Measurements from ENCODE around the gene ARF1. TPM values are rescaled to one million over a fixed set of nuclear protein-coding genes. Genes with fewer than 3 reads are reported as not detected.
A peak's percentile ranks its signal among the peaks of the same experiment; 100 is the strongest.
"Not testable (repeated sequence)": the region's sequence is repeated elsewhere in the genome, so short reads cannot be mapped to it uniquely, and the experiment has no call there.

Gene ARF1
- total RNA-seq, 2 donors from 2014 or later: 322 to 372 TPM

GRCh38 chr1:228109073-228109961, 26.8 kb downstream of the ARF1 start, which contains the start of gene MRPL55:
Gene MRPL55, minus strand, starts transcription at chr1:228109299. Its CDS starts 1,039 bp downstream, at chr1:228108260.
- Mint-ChIP-seq H3K27me3 (ENCODE audit: insufficient read depth) (peaks cover 4% of the 10 kb centered on the region), H3K4me3 (peak within 1 kb of the TSS; percentile 84), H3K27ac (peak within 1 kb of the TSS; percentile 94), H3K4me1 (peaks cover 12% of the 10 kb centered on the region), H3K36me3 (ENCODE audit: low read depth) (peaks cover 13% of the 10 kb centered on the region), H3K9me3 (peaks cover 2% of the 10 kb centered on the region)
- TF ChIP-seq CTCF (conservative IDR thresholded peaks at IDR 0.05): no peak
- no peaks in the 10 kb centered on the region for H3K27me3 ChIP-seq (ENCODE audit: control insufficient read depth, insufficient read depth, low read length, poor library complexity, severe bottlenecking)
- WGBS, 2 experiments (ENCODE audit: insufficient coverage in 1 of 2, insufficient read length in 1 of 2): 1% methylated on average over 32 to 66 of the region's 66 CpGs
- peaks cover 5% of the 10 kb centered on the region for H3K4me1 ChIP-seq (ENCODE audit: control insufficient read depth, insufficient read depth, low read length)
- DNase-seq: peak; percentile 100
- peak within 1 kb of the TSS; percentile 93 for H3K9ac ChIP-seq (ENCODE audit: extremely low read depth, low read length, poor library complexity, severe bottlenecking)
- H3K36me3 ChIP-seq (ENCODE audit: control insufficient read depth, insufficient read depth, low read length): peaks cover 14% of the 10 kb centered on the region
- H3K9me3 ChIP-seq (ENCODE audit: control insufficient read depth, low read length): peaks cover 7% of the 10 kb centered on the region
- H3K4me3 ChIP-seq (ENCODE audit: low read length): peak within 1 kb of the TSS; percentile 94
- peak within 1 kb of the TSS; percentile 58 for H3K27ac ChIP-seq (ENCODE audit: low read depth, low read length)

- DNase-seq: peak; percentile 46
- Histone ChIP-seq H3K9ac (ENCODE audit: extremely low read depth, low read length, poor library complexity, severe bottlenecking) (peak overlapping the region; percentile 93), H3K36me3 (ENCODE audit: control insufficient read depth, insufficient read depth, low read length) (peaks cover 14% of the 10 kb centered on the region), H3K4me3 (ENCODE audit: low read length) (peak overlapping the region; percentile 94), H3K4me1 (ENCODE audit: control insufficient read depth, insufficient read depth, low read length) (peaks cover 5% of the 10 kb centered on the region), H3K27ac (ENCODE audit: low read depth, low read length) (no peak overlapping the region), H3K27me3 (ENCODE audit: control insufficient read depth, insufficient read depth, low read length, poor library complexity, severe bottlenecking) (no peaks in the 10 kb centered on the region), H3K9me3 (ENCODE audit: control insufficient read depth, low read length) (peaks cover 8% of the 10 kb centered on the region)
- H3K4me3 Mint-ChIP-seq: peak overlapping the region; percentile 84
- WGBS, 2 experiments (ENCODE audit: insufficient coverage in 1 of 2, insufficient read length in 1 of 2): 50 to 51% methylated on average over 13 to 15 of the region's 15 CpGs
- peaks cover 4% of the 10 kb centered on the region for H3K27me3 Mint-ChIP-seq (ENCODE audit: insufficient read depth)
- peak overlapping the region; percentile 94 for H3K27ac Mint-ChIP-seq
- H3K9me3 Mint-ChIP-seq: peaks cover 7% of the 10 kb centered on the region
- H3K36me3 Mint-ChIP-seq (ENCODE audit: low read depth): peaks cover 11% of the 10 kb centered on the region
- no peak for TF ChIP-seq CTCF (conservative IDR thresholded peaks at IDR 0.05)
- peaks cover 12% of the 10 kb centered on the region for H3K4me1 Mint-ChIP-seq
Measured at GRCh38 chr1:228109962-228110488, 27.5 kb downstream of the ARF1 start.

- Mint-ChIP-seq H3K4me1 (peaks cover 12% of the 10 kb centered on the region), H3K27me3 (ENCODE audit: insufficient read depth) (peaks cover 4% of the 10 kb centered on the region), H3K36me3 (ENCODE audit: low read depth) (peaks cover 11% of the 10 kb centered on the region), H3K27ac (no peak overlapping the region), H3K9me3 (peaks cover 12% of the 10 kb centered on the region), H3K4me3 (peak overlapping the region; percentile 84)
- no peak for TF ChIP-seq CTCF (conservative IDR thresholded peaks at IDR 0.05)
- no peaks in the 10 kb centered on the region for H3K27me3 ChIP-seq (ENCODE audit: control insufficient read depth, insufficient read depth, low read length, poor library complexity, severe bottlenecking)
- peaks cover 14% of the 10 kb centered on the region for H3K36me3 ChIP-seq (ENCODE audit: control insufficient read depth, insufficient read depth, low read length)
- H3K9ac ChIP-seq (ENCODE audit: extremely low read depth, low read length, poor library complexity, severe bottlenecking): peak overlapping the region; percentile 93
- DNase-seq: no peak
- H3K4me1 ChIP-seq (ENCODE audit: control insufficient read depth, insufficient read depth, low read length): peaks cover 5% of the 10 kb centered on the region
- peak overlapping the region; percentile 94 for H3K4me3 ChIP-seq (ENCODE audit: low read length)
- 89 to 95% methylated on average over 7 of the region's 7 CpGs for WGBS, 2 experiments (ENCODE audit: insufficient coverage in 1 of 2, insufficient read length in 1 of 2)
- H3K27ac ChIP-seq (ENCODE audit: low read depth, low read length): no peak overlapping the region
- H3K9me3 ChIP-seq (ENCODE audit: control insufficient read depth, low read length): peaks cover 14% of the 10 kb centered on the region
Measured at GRCh38 chr1:228110556-228110955, 28.0 kb downstream of the ARF1 start.

- H3K27ac ChIP-seq (ENCODE audit: low read depth, low read length); DNase-seq; H3K27me3 ChIP-seq (ENCODE audit: control insufficient read depth, insufficient read depth, low read length, poor library complexity, severe bottlenecking); H3K27ac Mint-ChIP-seq; H3K9ac ChIP-seq (ENCODE audit: extremely low read depth, low read length, poor library complexity, severe bottlenecking); H3K4me1 ChIP-seq (ENCODE audit: control insufficient read depth, insufficient read depth, low read length); H3K27me3 Mint-ChIP-seq (ENCODE audit: insufficient read depth); H3K36me3 ChIP-seq (ENCODE audit: control insufficient read depth, insufficient read depth, low read length); H3K4me3 ChIP-seq (ENCODE audit: low read length): not testable (repeated sequence)
- peaks cover 12% of the 10 kb centered on the region for H3K4me1 Mint-ChIP-seq
- peaks cover 21% of the 10 kb centered on the region for H3K9me3 ChIP-seq (ENCODE audit: control insufficient read depth, low read length)
- peak overlapping the region; percentile 84 for H3K4me3 Mint-ChIP-seq
- peaks cover 18% of the 10 kb centered on the region for H3K9me3 Mint-ChIP-seq
- peaks cover 11% of the 10 kb centered on the region for H3K36me3 Mint-ChIP-seq (ENCODE audit: low read depth)
- WGBS, 2 experiments (ENCODE audit: insufficient coverage in 1 of 2, insufficient read length in 1 of 2): 94% methylated on average over 5 of the region's 6 CpGs; no CpG with 5 or more reads in 1 of the 2 experiments
Measured at GRCh38 chr1:228111315-228111714, 28.8 kb downstream of the ARF1 start.

All from endodermal cell (in vitro differentiated cells).